Measurements from ENCODE around the gene CLN6. TPM values are rescaled to one million over a fixed set of nuclear protein-coding genes. Genes with fewer than 3 reads are reported as not detected.

The CLN6 gene
- total RNA-seq, 1 experiment from 2014 or later: 76.7 TPM

DNA sequence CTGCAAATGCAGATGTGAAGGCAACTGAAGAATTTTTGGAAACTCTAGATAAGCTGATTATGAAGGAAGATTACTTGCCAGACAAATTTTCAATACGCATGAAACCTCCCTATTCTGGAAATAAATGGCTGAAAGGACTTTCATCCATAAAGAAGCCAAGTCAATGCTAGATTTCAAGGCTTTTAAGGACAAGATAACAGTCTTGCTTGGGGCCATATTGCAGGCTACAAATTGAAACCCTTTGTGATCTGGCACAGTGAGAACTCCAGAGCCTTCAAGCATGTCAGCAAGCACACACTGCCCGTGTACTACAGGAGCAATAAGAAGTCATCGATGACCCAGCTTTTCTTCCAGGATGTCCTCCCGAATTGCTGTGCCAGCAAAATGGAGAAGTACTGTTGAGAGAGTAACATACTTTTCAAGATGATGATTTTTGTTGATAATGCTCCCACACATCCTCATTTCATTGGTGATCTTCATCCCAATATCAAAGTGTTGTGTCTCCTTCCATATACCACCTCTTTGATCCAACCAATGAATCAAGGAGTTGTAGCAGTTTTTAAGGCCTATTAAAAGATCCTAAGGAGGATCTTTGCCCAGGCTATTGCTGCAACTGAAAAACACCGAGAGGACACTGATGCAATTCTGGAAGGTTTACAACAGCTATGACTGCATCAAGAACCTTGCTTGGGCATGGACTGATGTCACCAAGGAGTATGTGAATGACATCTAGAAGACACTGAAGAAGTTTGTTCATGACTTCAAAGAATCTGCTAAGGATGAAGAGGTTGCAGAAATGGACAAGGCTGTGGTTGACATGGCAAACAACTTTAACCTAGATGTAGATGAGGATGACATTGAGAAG, 44.7 kb downstream of the CLN6 start:
- peaks cover 74% of the 10 kb centered on the region for H3K36me3 Mint-ChIP-seq (ENCODE audit: insufficient read depth, unreplicated experiment)
- no peak overlapping the region for H3K27ac Mint-ChIP-seq (ENCODE audit: unreplicated experiment)
- Histone ChIP-seq H3K36me3 (ENCODE audit: control insufficient read depth, insufficient read depth, low read length) (peaks cover 3% of the 10 kb centered on the region), H3K4me3 (ENCODE audit: low read depth, low read length) (no peak overlapping the region), H3K27me3 (replicated peaks; ENCODE audit: control insufficient read depth, insufficient read depth, low read length) (no peaks in the 10 kb centered on the region), H3K4me1 (no peaks in the 10 kb centered on the region), H3K9me3 (no peaks in the 10 kb centered on the region)
- CTCF ChIA-PET: no interaction called here
- H3K4me1 Mint-ChIP-seq (ENCODE audit: low read depth, unreplicated experiment): no peaks in the 10 kb centered on the region
- TF ChIP-seq, protein P1, sequence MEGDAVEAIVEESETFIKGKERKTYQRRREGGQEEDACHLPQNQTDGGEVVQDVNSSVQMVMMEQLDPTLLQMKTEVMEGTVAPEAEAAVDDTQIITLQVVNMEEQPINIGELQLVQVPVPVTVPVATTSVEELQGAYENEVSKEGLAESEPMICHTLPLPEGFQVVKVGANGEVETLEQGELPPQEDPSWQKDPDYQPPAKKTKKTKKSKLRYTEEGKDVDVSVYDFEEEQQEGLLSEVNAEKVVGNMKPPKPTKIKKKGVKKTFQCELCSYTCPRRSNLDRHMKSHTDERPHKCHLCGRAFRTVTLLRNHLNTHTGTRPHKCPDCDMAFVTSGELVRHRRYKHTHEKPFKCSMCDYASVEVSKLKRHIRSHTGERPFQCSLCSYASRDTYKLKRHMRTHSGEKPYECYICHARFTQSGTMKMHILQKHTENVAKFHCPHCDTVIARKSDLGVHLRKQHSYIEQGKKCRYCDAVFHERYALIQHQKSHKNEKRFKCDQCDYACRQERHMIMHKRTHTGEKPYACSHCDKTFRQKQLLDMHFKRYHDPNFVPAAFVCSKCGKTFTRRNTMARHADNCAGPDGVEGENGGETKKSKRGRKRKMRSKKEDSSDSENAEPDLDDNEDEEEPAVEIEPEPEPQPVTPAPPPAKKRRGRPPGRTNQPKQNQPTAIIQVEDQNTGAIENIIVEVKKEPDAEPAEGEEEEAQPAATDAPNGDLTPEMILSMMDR (IDR thresholded peaks at IDR 0.05; ENCODE audit: insufficient read depth in 1 of 2, low read depth in 1 of 2, low read length in 1 of 2, severe bottlenecking in 1 of 2, unreplicated experiment in 1 of 2): no peak
- H3K4me3 Mint-ChIP-seq (ENCODE audit: unreplicated experiment): no peak overlapping the region
- no peaks in the 10 kb centered on the region for H3K27me3 Mint-ChIP-seq (ENCODE audit: insufficient read depth, unreplicated experiment)
- no TSS peak for BruUV-seq (replicated peaks)
- H3K9me3 Mint-ChIP-seq (ENCODE audit: unreplicated experiment): no peaks in the 10 kb centered on the region
- POLR2A ChIA-PET: no interaction called here
- no peak for DNase-seq
- intact Hi-C loops (cut with micrococcal nuclease; ENCODE audit: unreplicated experiment): no loop called here

DNA sequence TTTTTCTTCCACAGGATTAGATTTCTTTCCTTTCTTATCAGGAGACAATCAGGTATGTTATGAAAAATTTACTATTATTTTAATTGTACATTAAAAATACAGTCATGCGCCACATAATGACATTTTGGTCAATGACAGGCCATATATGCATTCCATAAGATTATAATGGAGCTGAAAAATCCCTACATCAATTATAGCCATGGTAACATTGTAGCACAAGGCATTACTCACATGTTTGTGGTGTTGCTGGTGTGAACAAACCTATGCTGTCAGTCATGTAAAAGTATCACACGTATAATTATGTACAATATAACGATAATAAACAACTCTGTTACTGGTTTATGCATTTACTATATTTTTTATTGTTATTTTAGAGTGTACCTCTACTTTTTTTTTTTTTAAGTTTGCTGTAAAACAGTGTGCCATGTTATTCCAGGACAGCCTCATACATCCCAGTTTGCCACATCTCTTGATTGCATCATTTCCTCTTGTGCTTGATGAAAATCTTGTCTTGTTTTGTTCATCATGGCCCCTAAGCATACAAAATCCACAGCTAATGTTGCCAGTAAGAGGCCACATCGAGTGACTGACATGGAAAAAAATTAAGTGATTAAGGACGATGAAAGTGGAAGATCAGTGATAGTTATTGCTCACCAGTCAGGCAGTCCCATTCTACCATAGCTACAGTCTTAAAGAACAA, 45.8 kb downstream of the CLN6 start:
- CTCF ChIA-PET: no interaction called here
- no peaks in the 10 kb centered on the region for H3K4me1 ChIP-seq
- no peaks in the 10 kb centered on the region for H3K9me3 ChIP-seq
- peaks cover 3% of the 10 kb centered on the region for H3K36me3 ChIP-seq (ENCODE audit: control insufficient read depth, insufficient read depth, low read length)
- H3K27me3 ChIP-seq (replicated peaks; ENCODE audit: control insufficient read depth, insufficient read depth, low read length): no peaks in the 10 kb centered on the region
- Mint-ChIP-seq H3K36me3 (ENCODE audit: insufficient read depth, unreplicated experiment) (peaks cover 68% of the 10 kb centered on the region), H3K27me3 (ENCODE audit: insufficient read depth, unreplicated experiment) (no peaks in the 10 kb centered on the region), H3K4me3 (ENCODE audit: unreplicated experiment) (no peak overlapping the region), H3K27ac (ENCODE audit: unreplicated experiment) (no peak overlapping the region), H3K4me1 (ENCODE audit: low read depth, unreplicated experiment) (no peaks in the 10 kb centered on the region), H3K9me3 (ENCODE audit: unreplicated experiment) (no peaks in the 10 kb centered on the region)
- TF ChIP-seq, protein P1 (IDR thresholded peaks at IDR 0.05; ENCODE audit: insufficient read depth in 1 of 2, low read depth in 1 of 2, low read length in 1 of 2, severe bottlenecking in 1 of 2, unreplicated experiment in 1 of 2): no peak
- intact Hi-C loops (cut with micrococcal nuclease; ENCODE audit: unreplicated experiment): no loop called here
- no peak for DNase-seq
- no peak overlapping the region for H3K4me3 ChIP-seq (ENCODE audit: low read depth, low read length)
- POLR2A ChIA-PET: no interaction called here
- no TSS peak for BruUV-seq (replicated peaks)

DNA sequence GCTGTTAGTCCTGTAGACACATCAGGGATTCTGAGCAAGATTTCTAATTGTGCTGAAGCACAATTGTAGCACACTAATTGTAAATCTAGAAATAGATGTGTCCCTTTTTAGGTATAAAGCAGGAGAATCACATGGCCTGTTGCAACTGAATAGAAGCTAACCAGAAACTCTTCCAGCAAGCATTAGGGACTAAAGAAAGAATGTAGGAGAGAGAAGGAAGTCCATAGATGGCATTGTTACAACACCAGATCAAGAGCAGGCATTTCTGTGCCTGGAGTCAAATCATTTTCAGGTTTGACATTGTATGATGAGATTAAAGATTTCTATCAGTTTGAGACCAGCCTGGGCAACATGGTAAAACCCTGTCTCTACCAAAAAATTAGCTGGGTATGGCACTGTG, 51.8 kb downstream of the CLN6 start:
- no peaks in the 10 kb centered on the region for H3K4me1 Mint-ChIP-seq (ENCODE audit: low read depth, unreplicated experiment)
- H3K36me3 Mint-ChIP-seq (ENCODE audit: insufficient read depth, unreplicated experiment): peaks cover 44% of the 10 kb centered on the region
- no peaks in the 10 kb centered on the region for H3K27me3 Mint-ChIP-seq (ENCODE audit: insufficient read depth, unreplicated experiment)
- no peaks in the 10 kb centered on the region for H3K9me3 Mint-ChIP-seq (ENCODE audit: unreplicated experiment)
- H3K9me3 ChIP-seq: no peaks in the 10 kb centered on the region
- no peak overlapping the region for H3K4me3 Mint-ChIP-seq (ENCODE audit: unreplicated experiment)
- intact Hi-C loops (cut with micrococcal nuclease; ENCODE audit: unreplicated experiment): no loop called here
- H3K27me3 ChIP-seq (replicated peaks; ENCODE audit: control insufficient read depth, insufficient read depth, low read length): no peaks in the 10 kb centered on the region
- H3K36me3 ChIP-seq (ENCODE audit: control insufficient read depth, insufficient read depth, low read length): no peaks in the 10 kb centered on the region
- H3K4me1 ChIP-seq: no peaks in the 10 kb centered on the region
- H3K4me3 ChIP-seq (ENCODE audit: low read depth, low read length): no peak overlapping the region
- H3K27ac Mint-ChIP-seq (ENCODE audit: unreplicated experiment): no peak overlapping the region
- CTCF ChIA-PET: no interaction called here
- TF ChIP-seq, protein P1 (IDR thresholded peaks at IDR 0.05; ENCODE audit: insufficient read depth in 1 of 2, low read depth in 1 of 2, low read length in 1 of 2, severe bottlenecking in 1 of 2, unreplicated experiment in 1 of 2): no peak
- no peak for DNase-seq
- POLR2A ChIA-PET: no interaction called here
- BruUV-seq (replicated peaks): no TSS peak
